Central memory CD4-positive, alpha-beta T cell (primary cell): Measurements from ENCODE around the gene TELO2.

Experiments used
- DNase-seq: peaks from one replicate; pipeline ENCODE4 v3.0.0; 2022

The TELO2 gene

GRCh38 chr16:1524366-1524765, 31.2 kb downstream of the TELO2 start:
- DNase-seq = no peak

GRCh38 chr16:1525871-1526607, 32.9 kb downstream of the TELO2 start:
- DNase-seq = peak; percentile 25

GRCh38 chr16:1526608-1527555, 33.7 kb downstream of the TELO2 start:
- peak; percentile 47 for DNase-seq

- DNase-seq = no peak
Observed at GRCh38 chr16:1527836-1528811, 35.0 kb downstream of the TELO2 start.

- no peak for DNase-seq
Observed at GRCh38 chr16:1528921-1529537, 35.9 kb downstream of the TELO2 start.

GRCh38 chr16:1530349-1530882, 37.3 kb downstream of the TELO2 start:
- DNase-seq = no peak

GRCh38 chr16:1530883-1531637, 37.9 kb downstream of the TELO2 start:
- no peak for DNase-seq

GRCh38 chr16:1531638-1531910, 38.4 kb downstream of the TELO2 start:
- DNase-seq = no peak

GRCh38 chr16:1532081-1532760, 39.1 kb downstream of the TELO2 start:
- no peak for DNase-seq

GRCh38 chr16:1532771-1533170, 39.6 kb downstream of the TELO2 start:
- no peak for DNase-seq

GRCh38 chr16:1533443-1533951, 40.3 kb downstream of the TELO2 start, which contains the start of gene TMEM204:
Gene TMEM204, plus strand, starts transcription at chr16:1533666. Its CDS starts 610 bp downstream, at chr16:1534276.
- peak; percentile 52 for DNase-seq

- no peak for DNase-seq
Observed at GRCh38 chr16:1534021-1535020, 41.2 kb downstream of the TELO2 start.

GRCh38 chr16:1535391-1536291, 42.5 kb downstream of the TELO2 start:
- DNase-seq = peak; percentile 49

GRCh38 chr16:1536601-1537000, 43.4 kb downstream of the TELO2 start:
- no peak for DNase-seq

- DNase-seq = no peak
Observed at GRCh38 chr16:1537138-1537577, 44.0 kb downstream of the TELO2 start.

GRCh38 chr16:1537763-1538289, 44.7 kb downstream of the TELO2 start:
- DNase-seq = peak; percentile 42

GRCh38 chr16:1538804-1539520, 45.8 kb downstream of the TELO2 start:
- no peak for DNase-seq
